NCI-H1694 (cell line): ENCODE results near the gene PHKG1.
"Not testable (repeated sequence)": the region's sequence is repeated elsewhere in the genome, so short reads cannot be mapped to it uniquely, and the experiment has no call there.

Source experiments
- DNase-seq: peaks from one replicate; lab custom pipeline; 2025; lab: John Stamatoyannopoulos, UW

PHKG1 gene

DNA sequence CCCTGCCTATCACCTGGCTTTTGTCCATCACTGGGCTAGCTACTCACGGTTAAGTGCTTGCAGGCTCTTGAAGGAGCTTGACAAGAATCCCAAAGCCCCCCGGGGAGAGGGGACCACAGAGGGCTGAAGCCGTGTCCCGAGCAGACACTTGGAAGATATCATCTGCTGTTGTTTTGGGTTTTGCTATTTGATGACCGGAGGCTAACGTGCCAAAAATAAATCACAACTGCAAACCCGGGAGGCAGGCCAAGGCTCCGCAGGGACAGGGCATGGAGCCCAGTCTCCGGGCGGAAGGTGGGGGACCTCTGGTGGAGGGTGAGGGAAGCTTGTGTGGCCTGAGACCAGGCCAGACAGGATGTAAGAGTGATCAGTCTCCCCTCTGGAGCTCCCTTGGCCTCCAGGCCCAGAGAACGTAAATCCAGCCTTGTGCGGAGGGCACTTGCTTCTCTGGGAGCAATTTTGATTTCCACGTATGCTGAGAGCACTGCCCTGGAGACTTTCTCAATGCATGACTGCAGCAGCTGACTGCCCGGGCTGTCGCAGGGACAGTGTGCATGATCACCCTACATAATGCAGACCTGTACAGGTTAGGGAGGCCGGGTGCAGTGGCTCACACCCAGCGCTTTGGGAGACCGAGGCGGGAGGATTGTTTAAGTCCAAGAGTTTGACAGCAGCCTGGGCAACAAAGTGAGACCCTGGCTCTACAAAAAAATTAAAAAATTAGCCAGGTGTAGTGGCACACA lies at the start of gene PHKG1:
Gene PHKG1, minus strand, starts transcription at position 164 of the 743 bp plus-strand sequence. CDS start 4,011 bp downstream, outside the sequence.
- peak; percentile 57 for DNase-seq

DNA sequence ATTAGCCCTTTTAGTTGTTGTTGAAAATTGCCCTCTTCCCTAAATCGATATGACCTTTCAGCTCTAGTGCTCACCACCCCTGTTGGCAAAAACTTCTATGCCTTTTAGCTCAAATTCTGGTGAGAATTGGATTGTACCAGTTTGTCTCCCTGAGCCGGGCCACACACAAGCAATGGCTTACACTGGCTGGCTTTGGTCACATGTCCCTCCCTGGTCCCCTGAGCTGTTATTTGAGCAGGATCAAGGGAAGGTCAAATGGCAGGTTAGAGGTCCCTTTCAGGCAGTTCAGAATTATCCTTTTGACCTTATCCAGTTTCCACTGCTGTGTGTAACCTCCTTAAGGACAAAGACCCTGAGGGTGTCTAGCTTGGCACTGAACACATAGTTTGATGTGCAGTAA lies 38.3 kb upstream of the PHKG1 start:
- not testable (repeated sequence) for DNase-seq

DNA sequence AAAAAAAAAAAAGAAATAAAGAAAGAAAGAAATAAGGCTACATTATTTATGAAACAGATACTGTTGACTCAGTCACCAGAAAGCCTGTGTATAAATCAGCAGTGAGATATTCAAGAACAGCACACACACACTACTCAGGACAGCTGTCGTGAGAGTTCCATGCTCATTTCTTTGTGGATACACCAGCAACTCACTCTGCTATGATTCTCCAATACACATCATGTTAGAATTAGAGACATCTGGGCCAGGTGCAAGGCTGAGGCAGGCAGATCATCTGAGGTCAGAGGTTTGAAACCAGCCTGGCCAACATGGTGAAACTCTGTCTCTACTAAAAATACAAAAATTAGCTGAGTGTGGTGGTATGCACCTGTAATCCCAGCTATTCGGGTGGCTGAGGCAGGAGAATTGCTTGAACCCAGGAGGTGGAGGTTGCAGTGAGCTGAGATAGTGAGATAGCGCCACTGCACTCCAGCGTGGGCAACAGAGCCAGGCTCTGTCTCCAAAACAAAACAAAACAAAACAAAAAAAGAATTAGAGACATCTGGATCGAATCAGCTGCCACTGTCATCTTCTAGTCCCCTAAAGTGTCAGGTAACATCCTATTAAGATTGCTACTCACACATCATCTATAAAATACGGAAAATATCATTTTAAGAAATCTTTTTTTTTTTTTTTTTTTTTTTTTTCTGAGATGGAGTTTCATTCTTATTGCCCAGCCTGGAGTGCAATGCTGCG lies 34.7 kb upstream of the PHKG1 start:
- no peak for DNase-seq

DNA sequence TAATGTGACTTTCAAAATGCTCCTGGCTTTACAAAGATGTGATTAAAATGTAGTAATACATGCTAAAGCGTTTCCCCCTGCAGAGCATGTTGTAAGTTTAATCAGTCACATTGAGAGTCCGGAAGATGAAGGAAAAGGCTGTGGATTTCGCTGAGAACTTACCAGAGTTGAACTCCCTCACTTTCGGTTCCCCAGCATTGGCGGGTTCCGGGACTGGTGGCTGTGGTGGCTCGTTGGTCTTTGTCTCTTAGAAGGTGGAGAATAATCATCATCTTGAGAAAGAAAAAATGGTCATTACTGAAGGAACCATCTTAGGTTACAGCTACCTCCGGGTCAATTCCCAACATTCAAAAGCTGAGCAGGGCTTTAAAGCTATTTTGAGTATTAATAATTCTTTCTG lies 33.1 kb upstream of the PHKG1 start:
- no peak for DNase-seq

DNA sequence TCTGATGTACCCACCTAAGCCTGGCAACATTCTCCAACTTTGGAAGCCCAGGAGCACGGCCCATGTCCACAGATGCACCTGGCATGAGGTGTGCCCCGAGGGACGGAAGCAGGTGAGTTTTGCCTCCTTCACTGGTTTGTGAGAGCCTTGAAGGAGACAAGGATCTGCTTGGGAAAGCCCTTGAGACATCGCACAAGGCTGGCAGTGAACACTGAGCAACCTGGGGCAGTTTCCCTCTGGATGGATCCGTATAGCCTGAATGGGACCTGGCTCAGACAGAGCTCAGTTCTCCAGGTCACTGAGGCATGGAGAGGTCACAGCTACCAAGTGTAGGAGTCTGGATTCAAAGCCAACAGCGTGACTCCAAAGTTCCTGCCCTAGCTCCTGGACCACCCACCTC lies 32.2 kb upstream of the PHKG1 start:
- DNase-seq = no peak

GRCh38 chr7:56121440-56121839 lies 28.7 kb upstream of the PHKG1 start:
- no peak for DNase-seq

GRCh38 chr7:56115852-56116538 lies 23.2 kb upstream of the PHKG1 start, which contains the start of gene NUPR2:
TSS of gene NUPR2 (minus strand) at chr7:56116417. CDS start at chr7:56116314, 103 bp downstream.
- DNase-seq = no peak

DNA sequence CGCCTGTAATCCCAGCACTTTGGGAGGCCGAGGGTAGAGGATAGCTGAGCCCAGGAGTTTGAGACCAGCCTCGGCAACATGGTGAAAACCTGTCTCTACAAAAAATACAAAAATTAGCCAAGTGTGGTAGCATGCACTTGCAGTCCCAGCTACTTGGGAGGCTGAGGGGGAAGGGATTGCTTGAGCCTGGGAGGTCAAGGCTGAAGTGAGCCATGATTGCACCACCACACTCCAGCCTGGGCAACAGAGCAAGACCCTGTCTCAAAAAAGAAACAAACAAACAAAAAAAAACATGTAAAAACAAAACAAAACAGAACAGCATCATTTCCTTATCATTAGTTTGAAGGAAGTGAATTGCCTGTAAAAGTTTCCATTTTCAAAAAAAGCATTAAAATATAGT lies 19.5 kb upstream of the PHKG1 start:
- not testable (repeated sequence) for DNase-seq

DNA sequence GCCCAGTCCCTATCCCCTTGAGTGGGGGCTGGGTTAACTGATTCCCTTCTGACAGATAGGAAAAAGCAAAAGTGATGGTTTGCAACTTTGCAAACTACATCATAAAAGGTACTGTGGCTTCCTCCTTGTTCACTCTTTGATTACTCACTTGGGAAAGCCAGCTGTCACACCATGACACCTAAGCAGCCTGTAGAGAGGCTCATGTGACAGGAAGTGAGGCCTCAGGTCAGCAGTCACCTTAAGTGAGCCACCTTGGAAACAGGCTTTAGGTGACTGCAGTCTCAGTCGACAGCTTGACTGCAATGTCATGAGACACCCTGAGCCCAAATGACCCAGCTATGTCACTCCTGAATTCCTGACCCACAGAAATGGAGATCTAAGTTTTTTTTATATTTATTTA lies 17.9 kb upstream of the PHKG1 start:
- DNase-seq = no peak

GRCh38 chr7:56107954-56108258 lies 15.2 kb upstream of the PHKG1 start:
- DNase-seq = no peak

DNA sequence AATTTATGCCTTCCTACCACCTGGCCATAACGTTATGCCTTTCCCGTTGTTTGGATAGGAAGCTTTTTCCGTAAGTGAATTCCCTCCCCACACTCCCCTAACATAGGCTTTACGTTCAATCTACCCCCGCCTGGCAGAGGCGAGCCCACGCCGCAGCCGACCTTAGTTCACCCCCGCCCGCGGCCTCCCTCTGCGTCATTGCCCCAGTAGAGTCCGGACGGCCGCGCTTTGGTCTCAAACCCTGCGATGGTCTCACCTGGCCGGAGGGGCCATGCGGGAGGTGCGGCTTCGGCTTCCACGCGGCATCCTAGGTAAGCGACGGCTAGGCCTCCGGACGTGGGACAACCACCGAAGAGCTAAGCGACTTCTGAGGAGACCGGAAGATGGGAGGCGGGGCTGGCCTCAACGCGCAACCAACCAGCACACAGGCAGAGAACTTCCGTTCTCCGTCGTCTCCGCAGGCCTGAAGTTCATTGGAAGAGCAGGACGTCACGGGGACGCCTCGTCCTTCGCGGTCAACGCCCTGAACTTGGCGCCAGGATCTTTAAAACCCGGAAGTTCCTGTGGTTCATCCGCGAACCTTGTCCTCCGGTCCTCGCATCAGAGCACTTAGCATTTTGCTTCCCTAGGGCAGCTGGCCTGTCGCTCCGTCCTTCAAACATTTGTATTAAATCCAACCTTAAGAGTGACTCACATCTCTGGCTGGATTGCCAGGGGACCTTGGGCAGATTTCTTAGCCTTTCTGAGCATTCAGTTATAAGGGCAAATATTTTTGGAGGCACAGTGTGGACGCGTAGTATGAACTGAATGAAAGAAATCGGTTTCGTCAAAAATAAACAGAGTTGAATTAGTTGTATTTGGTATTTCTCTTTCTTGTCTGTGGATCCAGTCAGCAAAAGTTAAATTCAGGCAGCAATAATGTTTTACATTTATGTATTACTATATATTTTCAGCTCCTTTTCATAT lies 13.6 kb upstream of the PHKG1 start, which contains the start of gene CHCHD2:
Gene CHCHD2, minus strand, starts transcription at position 369 of the 966 bp plus-strand sequence. Its CDS starts 63 bp downstream, at position 306.
- DNase-seq = peak; percentile 97

DNA sequence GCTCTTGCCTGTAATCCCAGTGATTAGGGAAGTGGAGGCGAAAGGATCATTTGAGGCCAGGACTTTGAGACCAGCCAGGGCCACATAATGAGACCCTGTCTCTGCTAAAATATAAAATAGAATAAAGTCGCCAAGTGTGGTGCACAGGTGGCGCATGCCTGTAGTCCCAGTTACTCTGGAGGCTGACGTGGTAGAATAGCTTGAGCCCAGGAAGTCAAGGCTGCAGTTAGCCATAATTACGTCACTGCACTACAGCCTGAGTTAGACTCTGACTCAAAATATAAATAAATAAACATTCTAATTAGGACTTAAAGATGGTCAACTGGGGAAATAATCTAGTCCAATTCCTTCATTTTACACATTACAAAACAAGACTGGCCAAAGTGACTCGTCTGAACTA lies 12.8 kb upstream of the PHKG1 start:
- peak; percentile 12 for DNase-seq

GRCh38 chr7:56104138-56104537 lies 11.4 kb upstream of the PHKG1 start:
- DNase-seq = not testable (repeated sequence)

DNA sequence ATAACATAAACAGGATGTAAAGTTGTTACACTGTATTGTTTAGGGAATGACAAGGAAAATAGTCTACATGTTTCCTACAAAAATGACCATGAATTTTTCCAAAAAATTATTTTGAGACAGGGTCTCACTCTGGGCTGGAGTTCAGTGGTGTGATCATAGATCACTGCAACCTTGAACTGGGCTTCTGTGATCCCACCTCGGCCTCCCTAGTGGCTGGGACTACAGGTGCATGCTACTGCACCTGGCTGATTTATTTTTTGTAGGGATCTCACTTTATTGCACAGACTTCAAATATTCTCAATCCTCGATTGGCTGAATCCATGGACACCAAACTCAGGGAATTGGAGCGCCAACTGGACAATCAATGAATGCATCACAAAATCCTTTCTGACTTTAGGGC lies 6.9 kb upstream of the PHKG1 start:
- DNase-seq = no peak

DNA sequence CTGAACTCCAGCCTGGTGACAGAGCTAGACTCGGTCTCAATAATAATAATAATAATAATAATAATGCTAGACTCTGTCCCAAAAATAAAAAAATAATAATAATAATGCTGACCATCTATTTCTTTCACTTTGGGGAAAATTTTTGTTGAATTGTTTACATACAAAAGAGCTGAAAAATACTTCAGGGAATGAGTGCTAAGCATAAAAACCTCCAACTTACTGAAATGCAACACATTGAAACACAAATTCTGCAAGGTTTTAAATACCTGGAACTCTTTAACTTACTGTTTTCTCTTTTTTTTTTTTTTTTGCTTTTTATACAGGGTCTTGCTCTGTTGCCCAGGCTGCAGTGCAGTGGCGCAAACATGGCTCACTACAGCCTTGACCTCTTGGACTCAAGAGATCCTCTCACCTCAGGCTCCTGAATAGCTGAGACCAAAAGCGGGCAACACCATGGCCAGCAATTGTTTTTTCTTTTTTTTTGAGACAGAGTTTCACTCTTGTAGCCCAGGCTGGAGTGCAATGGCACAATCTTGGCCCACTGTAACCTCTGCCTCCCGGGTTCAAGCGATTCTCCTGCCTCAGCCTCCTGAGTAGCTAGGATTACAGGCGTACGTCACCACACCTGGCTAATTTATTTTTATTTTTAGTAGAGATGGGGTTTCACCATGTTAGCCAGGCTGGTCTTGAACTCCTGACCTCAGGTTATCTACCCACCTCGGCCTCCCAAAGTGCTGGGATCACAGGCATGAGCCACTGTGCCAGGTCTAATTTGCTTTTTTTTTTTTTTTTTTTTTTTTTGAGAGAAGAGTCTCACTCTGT lies 5.6 kb upstream of the PHKG1 start:
- DNase-seq = not testable (repeated sequence)

GRCh38 chr7:56097700-56098099 lies 4.9 kb upstream of the PHKG1 start:
- DNase-seq = no peak

DNA sequence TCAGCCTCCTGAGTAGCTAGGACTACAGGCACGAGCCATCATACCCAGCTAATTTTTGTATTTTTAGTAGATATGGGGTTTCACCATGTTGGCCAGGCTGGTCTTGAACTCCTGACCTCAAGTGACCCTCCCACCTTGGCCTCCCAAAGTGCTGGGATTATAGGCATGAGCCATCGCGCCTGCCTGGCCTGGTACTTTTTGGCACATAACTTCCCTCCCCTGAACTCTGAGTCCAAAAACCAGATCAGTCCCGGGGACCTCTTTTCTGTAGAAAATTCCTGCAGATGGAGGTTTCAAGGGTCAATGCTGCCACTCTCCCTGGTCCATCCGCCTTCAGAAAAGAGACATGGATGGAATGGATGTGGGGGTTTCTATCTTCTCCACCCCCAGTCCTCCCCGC lies 364 bp downstream of the PHKG1 start:
- DNase-seq = not testable (repeated sequence)

GRCh38 chr7:56091591-56091990 lies 1.2 kb downstream of the PHKG1 start:
- DNase-seq = no peak

GRCh38 chr7:56087445-56087844 lies 5.3 kb downstream of the PHKG1 start:
- no peak for DNase-seq

DNA sequence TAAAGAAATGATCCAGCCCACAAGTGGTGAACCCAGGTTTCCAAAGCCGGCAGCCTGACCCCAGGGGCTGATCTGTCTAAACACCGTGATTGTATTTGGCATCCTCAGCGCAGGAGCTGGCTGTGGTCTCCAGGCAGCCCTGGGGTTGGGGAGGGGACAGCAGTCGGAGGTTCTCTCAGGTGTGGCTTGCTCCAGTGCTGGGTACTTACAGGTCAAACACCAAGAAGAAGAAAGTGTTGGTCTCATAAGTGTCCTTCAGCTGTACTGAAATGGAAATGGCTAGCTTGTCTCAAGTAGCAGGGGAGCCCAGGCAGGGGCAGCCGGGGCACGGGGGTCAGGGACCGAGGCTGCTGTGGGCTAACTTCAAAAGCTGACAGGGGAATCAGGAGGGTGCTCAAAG lies 6.0 kb downstream of the PHKG1 start:
- DNase-seq = no peak
